ENCODE data around the gene AKR1A1.

AKR1A1 gene

GRCh38 chr1:45554198-45554597, 3.6 kb downstream of the AKR1A1 start:
- Histone ChIP-seq H3F3A (ENCODE audit: insufficient read depth) (no peaks in the 10 kb centered on the region), H3K9me3 (ENCODE audit: insufficient read depth, low read length) (no peaks in the 10 kb centered on the region), H3K27me3 (ENCODE audit: low read length) (no peaks in the 10 kb centered on the region), H2AFZ (ENCODE audit: low read depth, low read length, severe bottlenecking) (no peak overlapping the region), H3K4me3 (ENCODE audit: insufficient read depth, low read length, poor library complexity, severe bottlenecking) (no peak overlapping the region), H3K4me2 (ENCODE audit: low read depth, low read length, poor library complexity, severe bottlenecking) (no peak overlapping the region), H3K79me2 (ENCODE audit: insufficient read depth, low read length) (peaks cover 54% of the 10 kb centered on the region), H3K27ac (ENCODE audit: low read depth, low read length) (no peak overlapping the region), H3K36me3 (ENCODE audit: low read length) (peaks cover 9% of the 10 kb centered on the region), H3K9ac (ENCODE audit: low read length) (no peak overlapping the region), H3K9me2 (replicated peaks; ENCODE audit: insufficient read depth, low read length) (no peaks in the 10 kb centered on the region), H4K20me1 (ENCODE audit: low read depth, low read length) (no peaks in the 10 kb centered on the region)
- TF ChIP-seq EZH2phosphoT487 (conservative IDR thresholded peaks at IDR 0.05; ENCODE audit: low read length) (no peak), CTCF (IDR thresholded peaks at IDR 0.05; ENCODE audit: insufficient read depth, low read length, poor library complexity, severe bottlenecking) (no peak)

- Histone ChIP-seq H3K9me3 (ENCODE audit: insufficient read depth, low read length) (no peaks in the 10 kb centered on the region), H3K27me3 (ENCODE audit: low read length) (no peaks in the 10 kb centered on the region), H3K4me3 (ENCODE audit: insufficient read depth, low read length, poor library complexity, severe bottlenecking) (no peak overlapping the region), H3K9ac (ENCODE audit: low read length) (no peak overlapping the region), H4K20me1 (ENCODE audit: low read depth, low read length) (no peaks in the 10 kb centered on the region), H3K36me3 (ENCODE audit: low read length) (peaks cover 9% of the 10 kb centered on the region), H3K79me2 (ENCODE audit: insufficient read depth, low read length) (peaks cover 40% of the 10 kb centered on the region), H3F3A (ENCODE audit: insufficient read depth) (no peaks in the 10 kb centered on the region), H3K4me2 (ENCODE audit: low read depth, low read length, poor library complexity, severe bottlenecking) (no peak overlapping the region), H3K9me2 (replicated peaks; ENCODE audit: insufficient read depth, low read length) (no peaks in the 10 kb centered on the region), H3K27ac (ENCODE audit: low read depth, low read length) (no peak overlapping the region), H2AFZ (ENCODE audit: low read depth, low read length, severe bottlenecking) (no peak overlapping the region)
- TF ChIP-seq CTCF (IDR thresholded peaks at IDR 0.05; ENCODE audit: insufficient read depth, low read length, poor library complexity, severe bottlenecking) = no peak
- TF ChIP-seq EZH2phosphoT487 (conservative IDR thresholded peaks at IDR 0.05; ENCODE audit: low read length) = no peak
Observed at GRCh38 chr1:45557422-45557944, 6.9 kb downstream of the AKR1A1 start.

GRCh38 chr1:45563843-45564242, 13.2 kb downstream of the AKR1A1 start:
- Histone ChIP-seq H3K4me2 (ENCODE audit: low read depth, low read length, poor library complexity, severe bottlenecking) (no peak overlapping the region), H4K20me1 (ENCODE audit: low read depth, low read length) (no peaks in the 10 kb centered on the region), H3K9me2 (replicated peaks; ENCODE audit: insufficient read depth, low read length) (no peaks in the 10 kb centered on the region), H3K27me3 (ENCODE audit: low read length) (no peaks in the 10 kb centered on the region), H3K9me3 (ENCODE audit: insufficient read depth, low read length) (no peaks in the 10 kb centered on the region), H3K4me3 (ENCODE audit: insufficient read depth, low read length, poor library complexity, severe bottlenecking) (no peak overlapping the region), H3K27ac (ENCODE audit: low read depth, low read length) (no peak overlapping the region), H3F3A (ENCODE audit: insufficient read depth) (peaks cover 4% of the 10 kb centered on the region; the same call in 1 of the 2 replicates), H3K9ac (ENCODE audit: low read length) (no peak overlapping the region), H3K79me2 (ENCODE audit: insufficient read depth, low read length) (peaks cover 8% of the 10 kb centered on the region), H2AFZ (ENCODE audit: low read depth, low read length, severe bottlenecking) (no peak overlapping the region), H3K36me3 (ENCODE audit: low read length) (no peaks in the 10 kb centered on the region; the same call in 1 of the 2 replicates)
- TF ChIP-seq CTCF (IDR thresholded peaks at IDR 0.05; ENCODE audit: insufficient read depth, low read length, poor library complexity, severe bottlenecking) (no peak), EZH2phosphoT487 (conservative IDR thresholded peaks at IDR 0.05; ENCODE audit: low read length) (no peak)

Data from SU-DHL-6 (cell line).